VCaP (cell line): Measurements from ENCODE around the gene FRMD8.

Source experiments
- H3K27ac ChIP-seq: fragments of 450-650 bp; 2 replicates; pipeline ENCODE4 v1.5.1; 2017
- TF ChIP-seq, protein P1 (sequence below): fragments of 450-650 bp; conservative IDR thresholded peaks from 2 replicates; pipeline ENCODE4 v1.5.1; 2017; ENCODE audit warnings: mild to moderate bottlenecking, moderate library complexity

FRMD8 gene

DNA sequence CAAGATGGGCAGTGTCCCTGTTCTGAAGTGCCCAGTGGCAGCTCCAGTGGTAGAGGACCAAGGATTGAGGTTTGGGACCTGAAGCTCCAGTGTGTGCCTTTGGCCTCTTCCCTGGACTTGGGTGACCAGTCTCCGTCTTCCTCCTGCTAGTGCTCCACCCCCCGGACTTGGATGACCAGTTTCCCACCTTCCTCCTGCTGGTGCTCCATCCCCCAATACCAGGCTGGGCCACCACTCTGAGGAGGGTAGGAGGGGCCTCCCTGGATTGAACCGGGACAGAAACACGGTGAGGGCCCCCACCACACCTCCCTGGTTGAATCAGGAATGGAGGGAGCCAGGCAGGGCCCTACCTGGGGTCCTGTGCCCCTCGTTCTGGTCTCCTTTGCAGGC, 25.2 kb downstream of the FRMD8 start:
- peak overlapping the region; percentile 9; the same call in 1 of the 2 replicates for H3K27ac ChIP-seq
- TF ChIP-seq, protein P1, sequence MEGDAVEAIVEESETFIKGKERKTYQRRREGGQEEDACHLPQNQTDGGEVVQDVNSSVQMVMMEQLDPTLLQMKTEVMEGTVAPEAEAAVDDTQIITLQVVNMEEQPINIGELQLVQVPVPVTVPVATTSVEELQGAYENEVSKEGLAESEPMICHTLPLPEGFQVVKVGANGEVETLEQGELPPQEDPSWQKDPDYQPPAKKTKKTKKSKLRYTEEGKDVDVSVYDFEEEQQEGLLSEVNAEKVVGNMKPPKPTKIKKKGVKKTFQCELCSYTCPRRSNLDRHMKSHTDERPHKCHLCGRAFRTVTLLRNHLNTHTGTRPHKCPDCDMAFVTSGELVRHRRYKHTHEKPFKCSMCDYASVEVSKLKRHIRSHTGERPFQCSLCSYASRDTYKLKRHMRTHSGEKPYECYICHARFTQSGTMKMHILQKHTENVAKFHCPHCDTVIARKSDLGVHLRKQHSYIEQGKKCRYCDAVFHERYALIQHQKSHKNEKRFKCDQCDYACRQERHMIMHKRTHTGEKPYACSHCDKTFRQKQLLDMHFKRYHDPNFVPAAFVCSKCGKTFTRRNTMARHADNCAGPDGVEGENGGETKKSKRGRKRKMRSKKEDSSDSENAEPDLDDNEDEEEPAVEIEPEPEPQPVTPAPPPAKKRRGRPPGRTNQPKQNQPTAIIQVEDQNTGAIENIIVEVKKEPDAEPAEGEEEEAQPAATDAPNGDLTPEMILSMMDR = no peak

DNA sequence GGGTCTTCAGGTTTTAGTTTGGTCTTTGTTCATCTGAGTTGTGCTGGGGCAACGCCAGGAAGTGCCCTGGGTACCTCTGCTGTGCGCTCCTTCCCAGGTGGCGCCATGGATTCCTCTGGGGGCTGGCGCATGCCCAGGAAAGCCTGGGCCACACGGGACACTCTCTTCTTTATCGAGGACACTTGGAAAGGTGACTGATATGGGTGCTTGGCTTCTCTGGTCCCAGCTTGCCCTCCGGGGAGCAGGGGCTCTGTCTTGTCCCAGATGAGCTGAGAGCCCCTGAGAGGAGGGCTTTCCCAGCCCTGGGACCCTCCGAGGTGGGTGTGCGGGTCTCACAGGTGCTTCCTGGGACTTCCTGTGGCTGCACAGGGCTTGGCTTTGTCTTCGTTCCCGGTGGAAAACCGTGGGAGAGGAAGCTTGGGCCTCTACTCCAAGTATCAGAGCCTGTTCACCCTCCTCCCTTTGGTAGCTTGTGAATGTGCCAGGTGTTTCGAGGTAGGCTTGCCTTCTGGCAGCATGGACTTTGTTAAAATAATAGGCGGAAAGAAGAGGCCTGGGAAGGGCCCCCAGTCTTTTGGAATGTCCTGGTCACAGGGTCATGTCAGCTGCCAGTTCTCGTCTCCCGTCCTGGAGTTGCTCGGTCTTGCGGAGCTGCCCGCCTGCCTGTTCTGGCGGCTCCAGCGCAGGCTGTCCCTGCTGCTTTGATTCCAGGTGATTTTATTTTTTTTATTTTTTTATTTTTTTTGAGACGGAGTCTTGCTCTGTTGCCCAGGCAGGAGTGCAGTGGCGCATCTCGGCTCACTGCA, 26.0 kb downstream of the FRMD8 start:
- TF ChIP-seq, protein P1 = no peak
- peak overlapping the region; percentile 9 for H3K27ac ChIP-seq

DNA sequence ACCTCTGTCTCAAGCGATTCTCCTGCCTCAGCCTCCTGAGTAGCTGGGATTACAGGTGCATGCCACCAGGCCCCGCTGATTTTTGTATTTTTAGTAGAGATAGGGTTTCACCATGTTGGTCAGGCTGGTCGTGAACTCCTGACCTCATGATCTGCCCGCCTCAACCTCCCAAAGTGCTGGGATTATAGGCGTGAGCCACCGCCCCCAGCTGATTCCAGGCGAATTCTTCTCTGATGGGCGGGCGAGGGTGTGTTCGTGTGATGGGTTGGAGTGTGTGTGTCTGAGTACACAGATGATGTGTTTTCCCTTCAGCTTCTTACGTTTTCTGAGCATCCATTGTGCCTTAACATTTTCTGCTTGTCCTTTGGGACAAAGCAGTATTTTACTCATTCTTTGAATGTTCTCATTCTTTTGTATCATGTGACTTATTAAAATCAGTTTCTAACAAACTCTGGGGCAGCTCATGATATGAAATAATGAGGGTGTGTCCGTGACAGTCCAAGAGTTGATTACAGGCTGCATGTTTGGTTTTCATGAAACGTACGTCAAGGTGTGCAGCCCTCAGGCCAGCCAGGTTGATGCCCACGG, 26.7 kb downstream of the FRMD8 start:
- H3K27ac ChIP-seq = 0 out of 2 replicates have a peak overlapping the region, but pooled peaks have one; percentile 100

DNA sequence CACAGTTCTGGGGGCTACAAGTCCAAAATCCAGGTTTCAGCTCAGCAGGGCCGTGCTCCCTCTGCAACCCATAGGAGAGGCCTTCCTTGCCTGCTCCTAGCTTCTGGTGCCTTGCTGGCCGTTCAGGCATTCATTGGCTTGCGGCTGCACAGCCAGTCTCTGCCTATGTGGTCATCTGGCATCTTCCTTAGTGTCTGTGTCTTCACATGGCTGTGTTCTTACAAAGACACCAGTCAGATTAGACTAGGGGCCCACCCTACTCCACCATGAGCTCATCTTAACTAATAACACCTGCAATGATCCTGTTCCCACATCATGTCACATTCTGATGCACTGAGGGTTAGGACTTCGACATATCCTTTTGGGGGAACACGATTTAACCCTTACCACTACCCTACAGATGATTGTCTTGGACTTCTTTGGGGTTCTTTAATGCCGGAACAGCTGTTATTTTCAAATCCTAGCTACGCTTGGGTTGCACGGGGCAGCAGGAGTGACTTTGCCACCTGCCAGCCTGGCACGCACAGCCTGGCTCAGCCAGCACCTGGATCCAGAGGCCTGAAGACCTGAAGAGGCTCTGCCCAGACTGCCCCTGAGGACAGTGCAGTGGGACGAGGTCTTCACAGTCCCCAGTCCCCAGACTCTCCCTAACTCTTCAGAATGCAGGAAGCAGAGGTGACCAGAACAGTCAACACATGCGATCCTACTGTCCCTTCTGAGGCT, 28.5 kb downstream of the FRMD8 start:
- TF ChIP-seq, protein P1 = no peak
- peak overlapping the region; percentile 100 for H3K27ac ChIP-seq

DNA sequence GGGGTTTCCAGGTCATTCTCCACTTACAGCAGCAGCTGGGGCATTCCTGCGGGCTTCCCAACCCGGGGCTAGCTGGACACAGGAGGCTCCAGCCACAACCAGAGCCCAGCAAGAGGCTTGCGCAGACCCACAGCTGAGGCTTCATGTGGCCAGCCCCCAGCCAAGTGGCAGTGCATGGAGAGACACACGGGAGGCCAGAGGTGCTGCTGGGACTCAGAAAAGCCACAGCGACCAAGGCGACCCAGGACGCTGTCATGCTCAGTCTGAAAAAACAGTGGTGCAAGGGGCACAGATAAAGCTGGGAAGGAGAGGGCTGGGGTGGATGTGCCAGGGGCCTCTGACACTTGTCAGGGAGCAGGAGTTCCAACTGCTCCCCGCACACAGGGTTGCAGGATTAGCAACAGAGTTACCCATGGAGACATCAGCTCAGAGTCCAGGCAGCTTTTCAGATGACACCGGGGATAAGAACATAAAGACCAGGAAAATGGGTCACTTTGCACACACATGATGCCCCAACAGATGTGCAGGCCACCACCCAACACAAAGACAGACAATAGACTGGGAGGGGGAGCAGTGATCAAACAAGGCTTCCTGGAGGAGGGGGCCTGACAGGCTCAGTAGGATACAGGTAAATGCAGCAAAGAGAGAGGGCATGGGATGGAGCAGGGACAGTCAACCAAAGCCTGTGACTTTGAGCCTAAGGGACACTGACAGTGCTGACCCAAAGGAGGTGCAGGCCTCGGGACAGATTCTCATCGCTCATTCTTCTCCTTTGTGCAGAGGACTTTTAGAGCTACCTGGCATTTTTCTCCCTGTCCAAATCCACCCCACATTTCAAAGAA, 29.3 kb downstream of the FRMD8 start:
- peak overlapping the region; percentile 100 for H3K27ac ChIP-seq
- TF ChIP-seq, protein P1 = no peak

DNA sequence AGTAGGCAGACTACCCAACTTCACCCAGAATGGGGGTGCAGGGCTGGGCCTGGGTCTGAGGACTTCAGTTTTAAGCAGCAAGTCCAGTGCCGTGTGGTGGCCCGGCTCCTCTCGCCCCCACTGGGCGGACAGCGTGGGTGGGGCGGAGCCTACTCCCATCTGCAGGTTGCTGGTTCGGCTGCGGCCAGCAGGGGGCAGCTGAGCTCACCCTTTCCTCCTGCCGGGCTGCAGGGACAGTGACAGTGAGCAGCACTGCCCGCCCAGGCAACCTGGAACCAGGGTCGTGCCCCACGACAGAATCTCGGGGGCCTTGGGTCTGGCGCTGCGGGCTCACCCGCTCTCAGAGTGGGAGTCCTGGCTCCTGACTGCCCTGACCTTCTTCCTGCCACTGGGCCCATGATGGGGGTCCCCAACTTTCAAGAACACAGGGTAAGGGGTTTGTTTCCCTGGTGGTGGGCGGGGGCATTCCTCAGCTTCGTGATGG, 29.9 kb downstream of the FRMD8 start:
- H3K27ac ChIP-seq = peak overlapping the region; percentile 100
- TF ChIP-seq, protein P1 = peak; percentile 100

DNA sequence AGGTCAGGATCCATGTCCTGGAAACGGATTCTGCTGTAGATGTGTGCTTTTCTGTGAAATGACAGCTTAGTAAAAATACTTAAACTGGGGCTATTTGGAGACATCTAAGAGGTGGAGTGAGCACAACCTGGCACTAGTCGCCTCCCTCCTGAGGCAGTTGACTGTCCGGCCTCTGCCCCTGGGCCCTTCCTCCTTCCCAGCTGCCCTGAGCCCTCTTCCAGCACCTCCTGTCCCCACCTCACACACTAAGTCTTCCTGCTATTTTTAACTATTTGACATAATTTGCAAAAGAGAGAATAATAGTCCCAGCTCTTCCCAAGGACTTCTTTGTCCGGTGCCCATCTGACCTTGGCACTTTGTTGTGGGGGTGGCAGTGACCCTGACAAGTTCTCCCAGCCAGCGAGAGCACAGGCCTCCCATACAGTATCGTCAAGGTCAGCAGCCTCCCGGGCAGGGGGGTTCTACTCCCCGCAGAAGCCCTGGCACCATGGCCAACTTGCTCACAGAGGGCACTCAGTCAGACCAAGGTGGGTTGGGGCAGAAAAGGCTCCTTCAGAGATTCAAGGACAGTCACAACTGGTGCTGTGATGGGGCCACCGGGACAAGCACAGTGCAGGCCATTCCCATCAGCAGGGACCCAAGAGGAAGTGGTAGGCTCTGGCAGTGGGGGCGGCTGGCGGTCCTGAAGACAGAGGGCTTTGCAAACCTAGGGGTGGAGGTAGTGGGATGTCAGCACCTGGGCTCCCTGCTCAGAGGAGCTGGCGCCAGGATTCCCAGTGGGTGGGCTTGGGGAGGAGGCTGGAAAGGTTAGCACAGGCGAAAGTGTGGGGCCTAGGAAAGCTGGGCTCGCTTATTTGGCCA, 30.6 kb downstream of the FRMD8 start:
- TF ChIP-seq, protein P1 = no peak
- peak overlapping the region; percentile 100 for H3K27ac ChIP-seq
